ENCODE measurements around the gene ZNF598.
A peak's percentile ranks its signal among the peaks of the same experiment; 100 is the strongest.
"Not testable (repeated sequence)": the region's sequence is repeated elsewhere in the genome, so short reads cannot be mapped to it uniquely, and the experiment has no call there.

ZNF598 gene

GRCh38 chr16:1960665-1961630 is 48.7 kb downstream of the ZNF598 start:
- peak in 1 of 3 donors; percentile 42 for DNase-seq (ENCODE audit: low read depth in 3 of 3, low spot score in 1 of 3)

GRCh38 chr16:1959269-1960039 is 50.2 kb downstream of the ZNF598 start, which contains the start of gene NDUFB10:
NDUFB10 (plus strand) TSS chr16:1959538; CDS start chr16:1959625, 87 bp downstream.
- DNase-seq (ENCODE audit: low read depth in 3 of 3, low spot score in 1 of 3) = peak; percentile 72 to 93 (median 80)

- no peak for DNase-seq (ENCODE audit: low read depth in 3 of 3, low spot score in 1 of 3)
These were observed 50.8 kb downstream of the ZNF598 start for GRCh38 chr16:1958715-1959268.

GRCh38 chr16:1958143-1958491 is 51.5 kb downstream of the ZNF598 start:
- not testable (repeated sequence) for DNase-seq (ENCODE audit: low read depth in 3 of 3, low spot score in 1 of 3)

GRCh38 chr16:1957434-1958142 is 52.0 kb downstream of the ZNF598 start:
- DNase-seq (ENCODE audit: low read depth in 3 of 3, low spot score in 1 of 3) = not testable (repeated sequence)

GRCh38 chr16:1953734-1954133 is 55.9 kb downstream of the ZNF598 start:
- no peak for DNase-seq (ENCODE audit: low read depth in 3 of 3, low spot score in 1 of 3)

GRCh38 chr16:1950559-1950958 is 59.1 kb downstream of the ZNF598 start:
- DNase-seq (ENCODE audit: low read depth in 3 of 3, low spot score in 1 of 3) = no peak

- no peak for DNase-seq (ENCODE audit: low read depth in 3 of 3, low spot score in 1 of 3)
These were observed 59.6 kb downstream of the ZNF598 start for GRCh38 chr16:1950047-1950446.

- DNase-seq (ENCODE audit: low read depth in 3 of 3, low spot score in 1 of 3) = no peak
These were observed 60.1 kb downstream of the ZNF598 start for GRCh38 chr16:1949507-1949906.
